Spleen (tissue), 7 donors: ENCODE measurements around the gene CCNI2.

Source experiments
- CTCF ChIP-seq, 11 experiments: fragments of 200-600 bp in 7 of 11; fragments of 450-650 bp in 4 of 11; sonication (generic) in 4 of 11; IDR thresholded peaks in 8 of 11; conservative IDR thresholded peaks in 3 of 11; 1 replicate in 7 of 11; 2 replicates in 4 of 11; pipeline versions ENCODE4 v1.4.0 to v1.8.0; 2016 to 2021; ENCODE audit warnings: antibody characterized with exemption in 11 of 11, inconsistent platforms in 4 of 11, mild to moderate bottlenecking in 1 of 11
- POLR2AphosphoS5 ChIP-seq, 3 donors: sonication (generic); formaldehyde crosslinking; IDR thresholded peaks; one replicate each; pipeline ENCODE4 v1.5.1; 2017; ENCODE audit warnings: antibody characterized with exemption in 3 of 3
- donor health status: DM: no; HTN: no; CAD: no; lungs with moderate emphysema.
- donor health status: DM: no; HTN: no; CAD: no.
- donor health status: DM: no; HTN: no; CAD: no.

DNA sequence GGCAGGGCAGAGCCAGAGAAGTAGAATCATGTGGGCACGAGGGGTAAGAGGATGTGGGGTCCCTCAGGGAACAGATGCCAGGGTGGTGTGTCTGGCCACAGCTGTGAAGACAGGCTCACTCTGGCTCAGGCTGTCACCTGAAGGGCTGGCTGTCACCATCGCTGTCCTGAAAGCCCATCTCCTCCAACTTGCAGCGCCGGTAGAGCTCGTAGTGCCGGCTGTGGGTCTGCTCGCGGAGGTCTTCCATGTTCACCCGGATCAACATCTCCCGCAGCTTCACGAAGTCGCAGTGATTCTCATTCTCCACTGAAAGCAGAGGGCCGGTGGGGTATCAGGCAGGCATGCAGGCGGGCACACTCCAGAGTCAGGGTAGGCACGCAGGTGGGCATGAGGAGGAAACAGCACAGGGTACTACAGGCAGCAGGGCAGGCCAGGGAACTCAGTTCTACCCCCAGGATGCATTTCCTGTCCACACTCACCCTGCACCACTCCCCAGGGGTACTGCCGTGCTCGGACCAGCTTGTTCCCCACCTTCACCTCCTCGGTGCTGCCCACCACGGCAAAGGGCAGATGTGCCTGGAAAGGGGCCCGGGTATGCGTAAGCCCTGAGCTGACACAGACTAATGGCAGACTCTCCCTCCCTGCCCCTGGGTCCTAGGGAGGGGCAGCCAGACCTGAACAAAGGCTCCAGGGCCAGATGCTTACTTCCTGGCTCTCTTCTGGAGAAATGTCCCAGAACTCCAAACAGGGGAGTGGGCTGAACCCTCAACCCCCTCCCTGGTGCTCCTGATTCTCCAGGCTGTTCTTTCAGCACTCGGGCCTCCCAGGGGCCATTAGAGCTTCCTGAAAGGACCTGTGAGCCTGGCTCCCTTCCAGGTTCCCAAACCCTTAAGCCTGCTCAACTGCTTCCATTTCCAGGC is 14.4 kb downstream of the CCNI2 start:
- TF ChIP-seq CTCF (IDR thresholded peaks at IDR 0.05 in 8 of 11, conservative IDR thresholded peaks at IDR 0.05 in 3 of 11) (no peak), POLR2AphosphoS5 (IDR thresholded peaks at IDR 0.05) (no peak)
